H1 (cell line): Measurements from ENCODE around the gene TWSG1. TPM values are rescaled to one million over a fixed set of nuclear protein-coding genes. Genes with fewer than 3 reads are reported as not detected.

Experiments used
- CTCF ChIA-PET: fragments of 300-600 bp; sonication (Branson Sonifier 250); formaldehyde crosslinking; loops from one replicate; lab custom pipeline; 2021; ENCODE audit not compliant: partially characterized antibody; lab: Charles Lee
- POLR2A ChIA-PET: fragments of 300-600 bp; sonication (Branson Sonifier 250); formaldehyde crosslinking; loops from one replicate; lab custom pipeline; 2021; ENCODE audit warnings: inconsistent platforms; ENCODE audit not compliant: partially characterized antibody; lab: Charles Lee
- DNase-seq, 2 experiments: peaks; one replicate each; pipeline versions ENCODE4 v3.0.0 to v3.0.0-alpha.2; 2010 to 2022; ENCODE audit warnings: low spot score in 2 of 2, low read depth in 1 of 2, mixed read lengths in 1 of 2
- FAIRE-seq: peaks from 2 replicates; lab custom pipeline; 2011; peaks lifted over from hg19 to GRCh38; lab: Jason Lieb, UNC
- H2AFZ ChIP-seq: 2 replicates; pipeline ENCODE4 v1.8.1; 2012; ENCODE audit warnings: low read length, inconsistent platforms
- H2AK5ac ChIP-seq: 2 replicates; pipeline ENCODE4 v1.6.1; 2013; ENCODE audit warnings: low read depth, low read length
- H2BK120ac ChIP-seq: replicated peaks from 2 replicates; pipeline ENCODE3; 2013; ENCODE audit warnings: low read depth, low read length, inconsistent platforms
- H2BK12ac ChIP-seq: 2 replicates; pipeline ENCODE4 v1.6.1; 2013; ENCODE audit warnings: low read depth, low read length
- H2BK15ac ChIP-seq: 2 replicates; pipeline ENCODE4 v1.6.1; 2013; ENCODE audit warnings: low read length
- H2BK20ac ChIP-seq: 2 replicates; pipeline ENCODE4 v1.6.1; 2013; ENCODE audit warnings: low read length
- H2BK5ac ChIP-seq: 2 replicates; pipeline ENCODE4 v1.6.1; 2013; ENCODE audit warnings: low read depth, low read length
- H3K14ac ChIP-seq: 2 replicates; pipeline ENCODE4 v1.6.1; 2013; ENCODE audit warnings: inconsistent platforms; ENCODE audit not compliant: insufficient read length
- H3K18ac ChIP-seq: 2 replicates; pipeline ENCODE4 v1.6.1; 2013; ENCODE audit warnings: low read length; ENCODE audit errors: extremely low read depth
- H3K23ac ChIP-seq: 2 replicates; pipeline ENCODE4 v1.6.1; 2013; ENCODE audit warnings: inconsistent platforms; ENCODE audit not compliant: insufficient read length
- H3K23me2 ChIP-seq: 2 replicates; pipeline ENCODE4 v1.6.1; 2013; ENCODE audit warnings: low read depth, low read length
- H3K27ac ChIP-seq: 2 replicates; pipeline ENCODE4 v1.6.1; 2011; ENCODE audit warnings: low read depth, low read length, inconsistent platforms
- H3K27me3 ChIP-seq, 4 experiments: replicated peaks in 1 of 4; 1 replicate in 1 of 4; 2 replicates in 3 of 4; pipeline versions ENCODE4 v1.6.1 to v1.8.1; 2011 to 2013; ENCODE audit warnings: low read length in 3 of 4, mild to moderate bottlenecking in 3 of 4, inconsistent platforms in 2 of 4, mixed read lengths in 2 of 4, moderate library complexity in 1 of 4; ENCODE audit not compliant: control insufficient read depth in 3 of 4, insufficient read depth in 3 of 4; ENCODE audit errors: extremely low read depth in 1 of 4
- H3K36me3 ChIP-seq, 4 experiments: 2 replicates each; pipeline versions ENCODE4 v1.6.1 to v1.8.1; 2011 to 2013; ENCODE audit warnings: mild to moderate bottlenecking in 4 of 4, low read length in 3 of 4, moderate library complexity in 2 of 4, control low read depth in 1 of 4, inconsistent platforms in 1 of 4; ENCODE audit not compliant: insufficient read depth in 4 of 4, control insufficient read depth in 2 of 4
- H3K4ac ChIP-seq: replicated peaks from 2 replicates; pipeline ENCODE3; 2013; ENCODE audit warnings: low read length, low read depth, mixed read lengths, inconsistent platforms; ENCODE audit not compliant: insufficient read length
- H3K4me1 ChIP-seq, 4 experiments: replicated peaks in 1 of 4; 1 replicate in 1 of 4; 2 replicates in 3 of 4; pipeline versions ENCODE4 v1.6.1 to v1.8.1; 2011 to 2013; ENCODE audit warnings: low read length in 3 of 4, inconsistent platforms in 2 of 4, mixed read lengths in 1 of 4; ENCODE audit not compliant: insufficient read depth in 4 of 4, control insufficient read depth in 3 of 4
- H3K4me2 ChIP-seq, 2 experiments: 2 replicates each; pipeline versions ENCODE4 v1.6.1 to v1.8.1; 2011 to 2013; ENCODE audit warnings: low read depth in 2 of 2, low read length in 2 of 2, control low read depth in 1 of 2, inconsistent platforms in 1 of 2, mild to moderate bottlenecking in 1 of 2; ENCODE audit not compliant: insufficient read depth in 1 of 2
- H3K4me3 ChIP-seq, 4 experiments: fragments of 200-600, 300-600 bp in 1 of 4; sonication (generic), shearing (Covaris generic), sonication (Bioruptor Twin) in 1 of 4; 2 replicates each; pipeline versions ENCODE4 v1.5.1 to v1.8.1; 2011 to 2016; ENCODE audit warnings: low read length in 4 of 4, low read depth in 3 of 4, control low read depth in 2 of 4, inconsistent platforms in 2 of 4, mild to moderate bottlenecking in 2 of 4, mixed read lengths in 1 of 4, moderate library complexity in 1 of 4; ENCODE audit not compliant: insufficient read depth in 2 of 4; ENCODE audit errors: extremely low read depth in 1 of 4
- H3K56ac ChIP-seq: replicated peaks from 2 replicates; pipeline ENCODE3; 2013; ENCODE audit warnings: low read depth, mild to moderate bottlenecking, mixed read lengths, low read length, inconsistent platforms; ENCODE audit not compliant: insufficient read length
- H3K79me1 ChIP-seq: 2 replicates; pipeline ENCODE4 v1.6.1; 2013; ENCODE audit warnings: low read depth, low read length, control low read depth
- H3K79me2 ChIP-seq, 2 experiments: 2 replicates each; pipeline versions ENCODE4 v1.6.1 to v1.8.1; 2012 to 2013; ENCODE audit warnings: low read length in 2 of 2, mild to moderate bottlenecking in 2 of 2, inconsistent platforms in 1 of 2; ENCODE audit not compliant: insufficient read depth in 2 of 2, control insufficient read depth in 1 of 2
- H3K9ac ChIP-seq, 4 experiments: replicated peaks in 1 of 4; 1 replicate in 1 of 4; 2 replicates in 3 of 4; pipeline versions ENCODE4 v1.6.1 to v1.8.1; 2011 to 2013; ENCODE audit warnings: low read depth in 3 of 4, low read length in 3 of 4, control low read depth in 2 of 4, mild to moderate bottlenecking in 2 of 4, moderate library complexity in 2 of 4, inconsistent platforms in 1 of 4; ENCODE audit errors: extremely low read depth in 1 of 4
- H3K9me3 ChIP-seq, 2 experiments: 2 replicates each; pipeline versions ENCODE4 v1.6.1 to v1.8.1; 2012 to 2013; ENCODE audit warnings: mild to moderate bottlenecking in 2 of 2, moderate library complexity in 2 of 2, control low read depth in 1 of 2, inconsistent platforms in 1 of 2, low read depth in 1 of 2, low read length in 1 of 2, mixed read lengths in 1 of 2; ENCODE audit not compliant: insufficient read depth in 2 of 2
- H4K20me1 ChIP-seq, 2 experiments: replicated peaks in 1 of 2; 2 replicates each; pipeline versions ENCODE3 to v1.8.1; 2011 to 2013; ENCODE audit warnings: inconsistent platforms in 2 of 2, low read length in 2 of 2, mild to moderate bottlenecking in 1 of 2; ENCODE audit not compliant: insufficient read depth in 2 of 2, control insufficient read depth in 1 of 2
- H4K5ac ChIP-seq: 2 replicates; pipeline ENCODE4 v1.6.1; 2013; ENCODE audit warnings: low read length, low read depth, mixed read lengths, inconsistent platforms; ENCODE audit not compliant: insufficient read length
- H4K8ac ChIP-seq: 2 replicates; pipeline ENCODE4 v1.8.0; 2013; ENCODE audit warnings: mild to moderate bottlenecking, moderate library complexity, low read length, inconsistent platforms; ENCODE audit not compliant: insufficient read depth; ENCODE audit errors: extremely low read depth
- H4K91ac ChIP-seq: replicated peaks from 2 replicates; pipeline ENCODE3; 2013; ENCODE audit warnings: low read length, mixed read lengths, inconsistent platforms; ENCODE audit not compliant: insufficient read length
- ASH2L ChIP-seq: fragments of 200-600, 300-600 bp; sonication (generic); IDR thresholded peaks from one replicate; pipeline ENCODE4 v1.7.1; 2017; ENCODE audit warnings: low read length
- CREB1 ChIP-seq: IDR thresholded peaks from 2 replicates; pipeline ENCODE4 v1.6.1; 2012; ENCODE audit warnings: inconsistent platforms
- CTBP2 ChIP-seq: IDR thresholded peaks from 2 replicates; pipeline ENCODE4 v1.7.0; 2011; ENCODE audit warnings: borderline replicate concordance, mild to moderate bottlenecking, moderate library complexity, mixed read lengths, low read length; ENCODE audit not compliant: insufficient read depth, insufficient read length
- EP300 ChIP-seq, 2 experiments: IDR thresholded peaks; 1 replicate in 1 of 2; 2 replicates in 1 of 2; pipeline ENCODE4 v1.6.1; 2011 to 2012; ENCODE audit warnings: low read depth in 2 of 2, low read length in 2 of 2, mild to moderate bottlenecking in 2 of 2, borderline replicate concordance in 1 of 2, inconsistent platforms in 1 of 2, moderate library complexity in 1 of 2
- GABPA ChIP-seq: IDR thresholded peaks from 2 replicates; pipeline ENCODE4 v1.6.1; 2011; ENCODE audit warnings: mild to moderate bottlenecking, low read length, moderate library complexity, borderline replicate concordance; ENCODE audit not compliant: insufficient read depth
- HDAC6 ChIP-seq: IDR thresholded peaks from one replicate; pipeline ENCODE4 v1.7.1; 2012; ENCODE audit warnings: low read depth, mild to moderate bottlenecking, inconsistent platforms, low read length, moderate library complexity
- KDM4A ChIP-seq: IDR thresholded peaks from one replicate; pipeline ENCODE4 v1.7.1; 2012; ENCODE audit warnings: low read depth, mild to moderate bottlenecking, moderate library complexity, low read length, inconsistent platforms; ENCODE audit not compliant: severe bottlenecking
- POU5F1 ChIP-seq: IDR thresholded peaks from 2 replicates; pipeline ENCODE4 v1.6.1; 2011; ENCODE audit warnings: low read depth, mild to moderate bottlenecking, low read length, moderate library complexity
- SIN3A ChIP-seq, 2 experiments: IDR thresholded peaks in 1 of 2; conservative IDR thresholded peaks in 1 of 2; 2 replicates each; pipeline ENCODE4 v1.6.1; 2011 to 2012; ENCODE audit warnings: low read length in 2 of 2, improper control_type of control experiment in 1 of 2, low read depth in 1 of 2, mild to moderate bottlenecking in 1 of 2
- SP4 ChIP-seq: IDR thresholded peaks from 2 replicates; pipeline ENCODE4 v1.6.1; 2012; ENCODE audit warnings: low read length, inconsistent platforms
- TBP ChIP-seq: IDR thresholded peaks from 2 replicates; pipeline ENCODE4 v1.6.1; 2011; ENCODE audit warnings: low read depth, low read length, improper control_type of control experiment
- ZNF274 ChIP-seq: IDR thresholded peaks from 2 replicates; pipeline ENCODE4 v1.7.0; 2012; ENCODE audit warnings: low read length, borderline replicate concordance; ENCODE audit errors: extremely low read depth
- WGBS, 2 experiments: shearing (Covaris generic) in 1 of 2; methylation state at CpG; one replicate each; pipeline versions ENCODE4 v1.1.6 to v1.1.7; 2013 to 2015; ENCODE audit warnings: low lambda C conversion rate in 2 of 2, mixed read lengths in 2 of 2, inconsistent platforms in 1 of 2, low coverage in 1 of 2, missing lambda C conversion rate in 1 of 2; ENCODE audit not compliant: insufficient replicate concordance in 2 of 2, insufficient coverage in 1 of 2, insufficient read length in 1 of 2; ENCODE audit errors: extremely low coverage in 1 of 2, missing lambda C conversion rate in 1 of 2; 5-methylcytosine and 5-hydroxymethylcytosine counted together
- polyA plus RNA-seq, 7 experiments: library from polyadenylated mRNA; depleted of rRNA in 3 of 7; stranded (reverse) in 5 of 7; unstranded in 2 of 7; fragments of >200 nt in 5 of 7; fragments of 200-250 nt in 2 of 7; gene quantifications; 1 replicate in 5 of 7; 2 replicates in 1 of 7; 4 replicates in 1 of 7; pipeline versions ENCODE4 v1.2.1 to v1.2.3, GENCODE V29; 2011 to 2013; ENCODE audit warnings: missing spikeins in 2 of 7, mixed read lengths in 2 of 7
- total RNA-seq: library from RNA; stranded (reverse); fragmentation: NEBNext Ultra II Directional; extraction: Animal tissue kit (Norgen Biotek cat#: 25700); gene quantifications from 2 replicates; pipeline ENCODE4 v1.2.1, GENCODE V29; 2021

TWSG1 gene
- total and polyA plus RNA-seq, 2 of the 8 experiments (the other 6 are each of a cell fraction or from before 2014, with no cell fraction given) = 11.8 to 19.8 TPM

DNA sequence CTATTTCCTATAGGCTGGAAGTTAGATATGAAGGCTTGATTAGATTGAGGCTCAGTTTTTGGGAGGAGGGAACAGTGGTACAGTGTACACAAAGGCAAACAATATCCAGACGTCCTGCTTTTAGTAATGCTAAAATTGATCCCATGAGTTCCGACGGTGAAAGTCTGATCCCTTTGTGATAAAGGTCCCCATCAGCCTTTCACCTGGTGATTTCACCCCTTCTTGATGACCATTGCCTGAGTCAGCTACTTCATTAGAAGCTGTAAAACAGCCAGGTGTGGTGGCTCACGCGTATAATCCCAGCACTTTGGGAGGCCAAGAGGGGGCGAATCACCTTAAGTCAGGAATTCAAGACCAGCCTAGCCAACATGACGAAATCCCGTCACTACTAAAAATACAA, 29.7 kb downstream of the TWSG1 start:
- H4K5ac ChIP-seq = no peak overlapping the region
- no peak overlapping the region for H4K8ac ChIP-seq
- DNase-seq (no peak), FAIRE-seq (no peak)
- H2BK20ac ChIP-seq = no peak overlapping the region
- no peak overlapping the region for H2BK15ac ChIP-seq
- no peak overlapping the region for H3K4ac ChIP-seq
- no peak overlapping the region for H3K23ac ChIP-seq
- no peaks in the 10 kb centered on the region for H3K79me1 ChIP-seq
- peaks cover 4 to 8% of the 10 kb centered on the region in 2 experiments; a peak in 3 of 4 replicates for H3K9me3 ChIP-seq
- peaks cover 0 to 7% (median 1%) of the 10 kb centered on the region in 4 experiments; a peak in 3 of 7 replicates for H3K4me1 ChIP-seq
- no peaks in the 10 kb centered on the region for H3K79me2 ChIP-seq
- no peaks in the 10 kb centered on the region for H3K23me2 ChIP-seq
- no peak overlapping the region for H2AK5ac ChIP-seq
- H2BK5ac ChIP-seq = no peak overlapping the region
- ChIA-PET POLR2A (interaction anchor here (1.1 kb wide), 1 partner anchor 39 kb away, joined by 3 read pairs; no protein-coding TSS in a partner anchor), CTCF (interaction anchor here (0.9 to 2.5 kb wide), 2 partner anchors 39 to 109 kb away, joined by 3 to 7 read pairs; no protein-coding TSS in a partner anchor)
- H4K91ac ChIP-seq = no peak overlapping the region
- H4K20me1 ChIP-seq = no peaks in the 10 kb centered on the region
- H3K27ac ChIP-seq = no peak overlapping the region
- no peaks in the 10 kb centered on the region for H3K27me3 ChIP-seq
- no peak overlapping the region for H3K18ac ChIP-seq
- no peak overlapping the region for H2AFZ ChIP-seq
- no peak overlapping the region for H3K9ac ChIP-seq
- no peak overlapping the region for H3K56ac ChIP-seq
- H3K36me3 ChIP-seq = peaks cover 0 to 7% (median 1%) of the 10 kb centered on the region in 4 experiments; a peak in 2 of 8 replicates
- WGBS, 2 experiments = 88% methylated on average over 8 of the region's 8 CpGs; no CpG with 5 or more reads in 1 of the 2 experiments
- H3K4me3 ChIP-seq = no peak overlapping the region
- no peak overlapping the region for H2BK120ac ChIP-seq
- H3K4me2 ChIP-seq = no peak overlapping the region
- no peak overlapping the region for H2BK12ac ChIP-seq
- H3K14ac ChIP-seq = no peak overlapping the region
- no peak for TF ChIP-seq CREB1
- TF ChIP-seq ASH2L = no peak
- TF ChIP-seq POU5F1 = no peak
- TF ChIP-seq ZNF274 = no peak
- TF ChIP-seq HDAC6 = no peak
- TF ChIP-seq SIN3A (conservative IDR thresholded peaks at IDR 0.05 in 1 of 2, IDR thresholded peaks at IDR 0.05 in 1 of 2; ENCODE audit: low read depth in 1 of 2, low read length in 2 of 2) = no peak
- no peak for TF ChIP-seq SP4
- no peak for TF ChIP-seq CTBP2
- TF ChIP-seq KDM4A = no peak
- TF ChIP-seq GABPA = no peak
- no peak for TF ChIP-seq TBP
- no peak for TF ChIP-seq EP300 (IDR thresholded peaks at IDR 0.05; ENCODE audit: borderline replicate concordance in 1 of 2, low read depth in 2 of 2, low read length in 2 of 2)
